Right ventricle myocardium superior (tissue), 1 donor: Measurements from ENCODE around the gene TGDS. TPM values are rescaled to one million over a fixed set of nuclear protein-coding genes. Genes with fewer than 3 reads are reported as not detected.
A peak's percentile ranks its signal among the peaks of the same experiment; 100 is the strongest.
"Not testable (repeated sequence)": the region's sequence is repeated elsewhere in the genome, so short reads cannot be mapped to it uniquely, and the experiment has no call there.

Experiments used
- ATAC-seq: fragments of 200-7000 bp; cut with Tn5 transposase; one replicate; pipeline ENCODE4 v1.9.1; 2020; ENCODE audit warnings: mild to moderate bottlenecking; ENCODE audit not compliant: poor library complexity
- DNase-seq: peaks from one replicate; pipeline ENCODE4 v3.0.0-alpha.2; 2020
- intact Hi-C: fragments of 100-400 bp; cut with DNase I; formaldehyde crosslinking; loops from one replicate; pipeline ENCODE4 v1.11.2; 2022
- total RNA-seq: library from RNA; stranded (reverse); fragmentation: NEBNext Ultra II Directional; extraction: Animal tissue kit (Norgen Biotek cat#: 25700); gene quantifications from one replicate; pipeline ENCODE4 v1.2.1, GENCODE V29; 2021
- donor health status: DM: no; HTN: yes; CAD: no; lungs with severe emphysema.

Gene TGDS
- total RNA-seq, 1 donor from 2014 or later, result 4.5 TPM

- intact Hi-C loops, result no loop called here
- ATAC-seq (no peak), DNase-seq (no peak)
These were observed 37.2 kb downstream of the TGDS start for GRCh38 chr13:94558716-94559115.

DNA sequence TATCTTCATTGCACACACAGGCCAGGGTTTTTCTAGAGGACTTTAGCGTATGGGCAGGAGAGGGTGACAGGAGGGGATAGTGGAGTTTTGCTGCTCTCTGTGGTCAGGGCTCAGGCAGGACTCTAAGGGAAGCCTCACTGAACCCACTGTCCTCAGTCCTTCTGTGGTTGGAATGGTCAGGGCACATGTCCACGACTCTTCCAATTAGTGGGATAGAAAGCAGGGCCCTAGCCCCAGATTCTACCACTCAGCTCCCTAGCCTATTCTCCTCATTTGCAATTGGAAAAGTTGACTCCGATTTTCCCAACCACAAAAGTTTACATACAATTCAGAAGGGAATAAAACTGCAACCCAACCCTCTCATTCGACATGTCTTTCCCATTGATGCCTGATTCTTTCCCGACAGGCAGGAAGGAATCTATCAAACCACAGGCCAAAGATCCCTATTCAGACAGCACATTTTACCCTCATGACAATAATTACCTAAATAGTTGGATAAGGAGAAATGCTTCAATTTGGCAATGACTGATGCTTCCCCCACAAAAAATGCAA, 38.2 kb downstream of the TGDS start:
- no peak for ATAC-seq
- no peak for DNase-seq
- intact Hi-C loops, result no loop called here

GRCh38 chr13:94556621-94557020, 39.3 kb downstream of the TGDS start:
- intact Hi-C loops, result no loop called here
- ATAC-seq (peak; percentile 63), DNase-seq (no peak)

- DNase-seq (no peak), ATAC-seq (peak; percentile 64)
- intact Hi-C loops, result no loop called here
These were observed 39.9 kb downstream of the TGDS start for GRCh38 chr13:94556041-94556440.

DNA sequence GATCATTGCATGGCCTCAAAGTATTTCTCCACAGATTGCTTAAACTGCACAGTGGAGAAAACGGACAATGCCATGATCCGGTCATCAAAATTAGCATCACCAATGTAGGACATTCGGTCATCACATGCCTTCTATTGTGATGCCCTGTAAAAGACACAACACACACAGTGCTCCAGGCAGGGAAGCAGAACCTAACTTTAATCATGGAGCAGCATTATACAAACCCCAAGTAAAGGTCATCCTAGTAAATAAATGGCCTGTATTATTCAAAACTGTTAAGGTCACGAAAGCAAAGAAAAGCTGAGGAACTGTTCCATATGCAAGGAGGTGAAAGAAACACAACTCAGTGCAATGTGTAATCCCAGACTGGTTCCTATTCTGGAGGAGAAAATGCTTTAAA, 42.2 kb downstream of the TGDS start:
- intact Hi-C loops, result no loop called here
- no peak for ATAC-seq
- DNase-seq, result no peak

DNA sequence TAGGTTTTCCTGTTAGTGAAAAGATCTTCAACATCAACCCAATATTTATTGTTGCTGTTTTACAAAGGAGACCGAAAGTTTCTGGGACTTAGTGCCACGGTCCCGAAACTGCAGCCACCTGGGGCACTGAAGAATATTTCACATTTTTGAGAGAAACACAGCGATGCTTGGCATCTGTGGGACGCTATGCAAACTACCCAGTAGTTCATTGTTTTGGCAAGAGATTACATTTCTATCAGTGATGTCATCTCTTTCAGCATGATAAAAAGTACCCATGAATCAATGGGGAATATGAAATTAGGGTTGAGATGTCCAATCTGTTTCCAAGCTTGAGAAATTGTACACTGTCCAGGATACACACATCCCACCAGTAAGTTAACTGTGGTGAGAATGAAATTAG, 43.9 kb downstream of the TGDS start:
- no peak for ATAC-seq
- intact Hi-C loops, result no loop called here
- DNase-seq, result no peak

GRCh38 chr13:94550062-94550738, 45.8 kb downstream of the TGDS start:
- ATAC-seq (peak; percentile 44), DNase-seq (no peak)
- intact Hi-C loops, result no loop called here

DNA sequence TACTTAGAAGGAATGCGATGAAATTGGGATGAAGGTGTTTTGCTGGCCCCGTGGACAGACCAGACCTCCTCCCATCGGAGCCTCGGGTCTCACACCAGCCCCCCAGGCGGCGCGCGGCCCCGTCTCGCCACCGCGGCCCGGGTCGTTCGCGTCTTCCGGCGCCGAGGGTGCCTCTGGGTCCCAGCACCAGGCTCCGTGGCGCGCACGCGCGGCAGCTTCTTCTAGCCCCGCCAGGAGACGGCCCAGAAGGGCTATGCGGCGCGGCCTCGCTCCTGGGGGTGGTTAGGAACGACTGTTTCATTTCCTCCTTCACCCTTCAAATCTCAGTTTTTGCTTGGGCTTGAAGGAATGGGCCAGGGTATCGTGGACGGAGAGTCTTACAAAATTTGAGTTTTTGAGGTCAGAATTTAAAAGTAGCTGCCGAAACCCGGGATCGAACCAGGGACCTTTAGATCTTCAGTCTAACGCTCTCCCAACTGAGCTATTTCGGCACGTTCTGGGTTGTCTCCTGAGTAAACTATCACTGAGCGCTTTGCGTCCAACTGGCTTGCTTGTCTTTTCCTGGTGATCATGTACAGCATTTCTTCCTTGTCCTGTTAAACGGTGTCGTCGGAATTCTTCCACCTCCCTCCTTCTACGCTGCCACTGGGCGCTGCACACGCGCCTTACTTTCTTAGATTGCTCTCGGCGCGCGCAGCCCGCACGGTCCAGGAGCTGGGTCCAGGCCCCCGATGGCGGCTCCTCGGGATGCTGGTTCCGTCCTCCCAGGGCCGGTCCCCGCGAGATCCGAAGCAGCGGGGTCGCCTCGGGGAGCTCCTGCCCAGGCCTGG, 46.5 kb downstream of the TGDS start:
- intact Hi-C loops, result no loop called here
- DNase-seq (peak; percentile 95), ATAC-seq (peak; percentile 98)

DNA sequence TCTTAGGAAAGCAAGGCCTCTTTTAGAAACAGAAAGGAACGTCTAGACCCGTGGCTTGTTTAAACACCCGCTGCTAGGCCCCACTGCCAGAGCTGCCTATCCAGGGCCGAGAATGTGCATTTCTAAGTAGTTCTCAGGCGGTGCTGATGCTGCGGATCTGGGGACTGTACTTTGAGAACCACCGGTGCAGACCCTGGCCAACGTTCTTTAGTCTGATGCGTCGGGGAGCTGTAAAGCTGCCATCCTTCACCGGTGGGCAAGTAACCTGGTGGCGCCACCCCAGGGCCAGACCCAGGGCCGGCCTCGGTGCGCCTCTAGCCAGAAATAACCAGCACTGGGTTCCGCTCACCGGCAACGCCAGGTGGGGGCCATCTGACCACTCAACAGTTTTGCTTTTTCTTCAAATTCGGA, 47.1 kb downstream of the TGDS start:
- intact Hi-C loops, result no loop called here
- peak; percentile 74 for DNase-seq
- peak; percentile 70 for ATAC-seq

DNA sequence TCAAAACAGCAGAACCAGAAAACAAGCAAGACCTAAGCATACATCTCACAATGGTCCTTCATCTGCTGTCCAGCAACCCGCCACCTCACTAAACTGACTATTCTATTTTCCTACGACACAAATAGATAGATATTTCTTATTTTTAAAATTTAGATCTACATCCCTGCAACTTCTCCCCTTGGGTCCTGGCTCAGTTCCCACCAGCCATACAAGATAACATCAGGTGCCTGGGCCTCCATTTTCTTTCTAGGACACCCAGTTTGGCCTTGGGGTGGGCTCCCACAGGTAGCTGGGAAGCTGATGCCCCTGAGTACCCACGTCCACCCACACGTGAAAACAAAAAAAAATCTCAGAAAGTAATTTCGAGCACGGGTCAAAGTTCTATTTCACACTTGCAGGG, 47.6 kb downstream of the TGDS start:
- DNase-seq, result no peak
- no peak for ATAC-seq
- intact Hi-C loops, result no loop called here

GRCh38 chr13:94546061-94546839, 49.7 kb downstream of the TGDS start:
- no peak for DNase-seq
- intact Hi-C loops, result no loop called here
- ATAC-seq, result no peak

DNA sequence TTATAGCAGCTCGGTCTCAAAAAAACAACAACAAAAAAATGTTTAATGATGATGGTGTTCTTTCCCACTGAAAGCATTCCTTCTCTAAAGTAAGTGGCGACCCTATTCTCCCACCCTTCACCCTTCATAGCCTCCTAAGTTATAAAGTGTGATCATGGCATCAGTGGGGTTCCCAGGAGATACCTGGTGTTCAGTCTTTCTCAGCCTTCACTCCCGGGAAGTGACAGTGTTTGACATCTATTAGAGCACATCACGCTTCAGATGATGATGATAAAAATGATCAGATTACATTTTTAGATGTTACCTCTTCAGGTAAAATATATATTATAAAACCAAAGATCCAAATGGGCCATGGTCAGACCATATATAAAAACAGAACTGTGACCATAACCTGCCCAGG, 51.0 kb downstream of the TGDS start:
- no peak for DNase-seq
- ATAC-seq, result no peak
- intact Hi-C loops, result no loop called here

DNA sequence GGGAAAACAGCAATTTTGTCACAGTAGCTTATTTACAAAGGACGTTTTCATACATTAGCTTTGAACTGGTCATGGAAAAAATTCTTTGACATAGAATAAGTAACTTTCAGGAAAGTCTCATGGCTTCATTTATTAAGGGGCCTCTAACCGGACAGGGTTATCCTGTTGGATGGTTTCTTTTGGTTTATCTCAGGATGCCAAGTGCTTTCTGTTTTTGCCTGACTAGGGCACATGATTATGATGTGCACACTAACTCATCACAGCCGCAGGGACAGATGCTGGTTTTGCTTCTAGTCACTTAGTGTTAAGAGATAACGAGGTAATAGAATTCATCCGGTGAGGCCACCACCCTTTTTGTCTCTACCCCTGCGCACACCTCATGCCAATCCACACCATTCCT, 53.0 kb downstream of the TGDS start:
- intact Hi-C loops, result no loop called here
- DNase-seq, result no peak
- ATAC-seq, result no peak

- intact Hi-C loops, result no loop called here
- ATAC-seq (no peak), DNase-seq (no peak)
These were observed 58.0 kb downstream of the TGDS start for GRCh38 chr13:94537740-94538630.

DNA sequence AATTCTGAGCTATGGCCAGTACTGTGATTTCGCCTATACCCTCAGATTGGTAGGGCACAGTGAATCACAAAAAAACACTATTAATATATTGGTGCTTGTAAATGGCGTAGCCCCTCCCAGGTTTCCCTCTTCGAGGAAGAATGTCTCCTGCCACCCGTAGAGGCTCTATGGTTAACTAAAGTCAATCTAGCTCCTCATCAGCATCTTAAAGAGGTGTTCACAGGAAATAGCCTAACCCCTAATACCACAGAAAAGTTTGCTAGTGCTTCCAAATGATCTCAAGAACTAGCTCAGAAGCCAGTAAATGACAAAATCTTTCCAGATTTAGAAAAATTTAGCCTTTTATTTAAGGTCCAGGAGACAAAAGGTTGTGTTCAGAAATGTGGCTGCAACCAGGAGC, 60.2 kb downstream of the TGDS start:
- intact Hi-C loops, result no loop called here
- DNase-seq (no peak), ATAC-seq (no peak)

GRCh38 chr13:94535231-94535630, 60.7 kb downstream of the TGDS start:
- intact Hi-C loops, result no loop called here
- no peak for DNase-seq
- no peak for ATAC-seq

- DNase-seq, result no peak
- intact Hi-C loops, result no loop called here
- ATAC-seq, result no peak
These were observed 61.8 kb downstream of the TGDS start for GRCh38 chr13:94534166-94534565.

DNA sequence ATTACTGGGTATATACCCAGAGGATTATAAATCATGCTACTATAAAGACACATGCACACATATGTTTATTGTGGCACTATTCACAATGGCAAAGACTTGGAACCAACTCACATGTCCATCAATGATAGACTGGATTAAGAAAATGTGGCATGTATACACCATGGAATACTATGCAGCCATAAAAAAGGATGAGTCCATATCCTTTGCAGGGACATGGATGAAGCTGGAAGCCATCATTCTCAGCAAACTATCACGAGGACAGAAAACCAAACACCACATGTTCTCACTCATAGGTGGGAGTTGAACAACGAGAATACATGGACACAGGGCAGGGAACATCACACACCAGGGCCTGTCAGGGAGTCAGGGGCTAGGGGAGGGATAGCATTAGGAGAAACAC, 63.7 kb downstream of the TGDS start:
- intact Hi-C loops, DNase-seq, ATAC-seq: not testable (repeated sequence)
